Peyer's patch (tissue), 4 donors: Measurements from ENCODE around the gene CYP2E1. TPM values are rescaled to one million over a fixed set of nuclear protein-coding genes. Genes with fewer than 3 reads are reported as not detected.

Experiments
- DNase-seq, 3 donors: peaks; one replicate each; pipeline ENCODE4 v3.0.0-alpha.2; 2017 to 2019
- H3K27ac ChIP-seq, 4 donors: fragments of 200-600 bp; sonication (generic); one replicate each; pipeline ENCODE4 v1.5.1; 2016 to 2019
- H3K27me3 ChIP-seq, 2 donors: fragments of 200-600 bp; sonication (generic); one replicate each; pipeline ENCODE4 v1.5.1; 2019
- H3K36me3 ChIP-seq, 3 donors: fragments of 200-600 bp; sonication (generic); one replicate each; pipeline ENCODE4 v1.5.1; 2016 to 2019
- H3K4me1 ChIP-seq, 4 donors: fragments of 200-600 bp; sonication (generic); one replicate each; pipeline ENCODE4 v1.5.1; 2016 to 2019
- H3K4me3 ChIP-seq, 4 donors: fragments of 200-600 bp; sonication (generic); 1 replicate in 3 of 4; 2 replicates in 1 of 4; pipeline ENCODE4 v1.5.1; 2016 to 2019; ENCODE audit warnings: mild to moderate bottlenecking in 1 of 4
- H3K9me3 ChIP-seq, 4 donors: fragments of 200-600 bp; sonication (generic); one replicate each; pipeline ENCODE4 v1.5.1; 2016 to 2019; ENCODE audit warnings: mild to moderate bottlenecking in 1 of 4
- CTCF ChIP-seq, 6 experiments: fragments of 450-650 bp in 4 of 6; fragments of 200-600 bp in 2 of 6; sonication (generic) in 1 of 6; IDR thresholded peaks; one replicate each; pipeline ENCODE4 v1.5.1; 2017 to 2019; ENCODE audit warnings: antibody characterized with exemption in 6 of 6, mild to moderate bottlenecking in 3 of 6, moderate library complexity in 1 of 6
- POLR2A ChIP-seq, 2 donors: fragments of 450-650 bp; IDR thresholded peaks; one replicate each; pipeline ENCODE4 v1.5.1; 2017; ENCODE audit warnings: antibody characterized with exemption in 2 of 2, mild to moderate bottlenecking in 2 of 2, moderate library complexity in 2 of 2
- total RNA-seq, 4 donors: library from RNA; depleted of rRNA; stranded (reverse); fragments of >200 nt; gene quantifications; one replicate each; pipeline ENCODE4 v1.1.0, GENCODE V29; 2016

The CYP2E1 gene
- 10 to 100 TPM in 1 of 4 donors, 1 to 10 TPM in 2, not detected in 1; 2.3 to 13.2 (median 5.6) TPM for total RNA-seq

DNA sequence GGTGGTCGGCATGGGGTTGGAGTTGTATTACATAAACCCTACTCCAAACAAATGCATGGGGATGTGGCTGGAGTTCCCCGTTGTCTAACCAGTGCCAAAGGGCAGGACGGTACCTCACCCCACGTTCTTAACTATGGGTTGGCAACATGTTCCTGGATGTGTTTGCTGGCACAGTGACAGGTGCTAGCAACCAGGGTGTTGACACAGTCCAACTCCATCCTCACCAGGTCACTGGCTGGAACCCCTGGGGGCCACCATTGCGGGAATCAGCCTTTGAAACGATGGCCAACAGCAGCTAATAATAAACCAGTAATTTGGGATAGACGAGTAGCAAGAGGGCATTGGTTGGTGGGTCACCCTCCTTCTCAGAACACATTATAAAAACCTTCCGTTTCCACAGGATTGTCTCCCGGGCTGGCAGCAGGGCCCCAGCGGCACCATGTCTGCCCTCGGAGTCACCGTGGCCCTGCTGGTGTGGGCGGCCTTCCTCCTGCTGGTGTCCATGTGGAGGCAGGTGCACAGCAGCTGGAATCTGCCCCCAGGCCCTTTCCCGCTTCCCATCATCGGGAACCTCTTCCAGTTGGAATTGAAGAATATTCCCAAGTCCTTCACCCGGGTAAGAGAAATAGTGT, at the start of gene CYP2E1:
Gene CYP2E1 (plus strand): TSS at position 407 of the 632 bp plus-strand sequence. CDS start 33 bp downstream, at position 440.
- Histone ChIP-seq H3K27ac (no peak within 1 kb of the TSS), H3K36me3 (no peaks in the 10 kb centered on the region), H3K4me1 (peaks cover 0 to 7% (median 0%) of the 10 kb centered on the region in 4 donors), H3K4me3 (peak within 1 kb of the TSS in 2 of 4 donors; percentile 19 to 22), H3K9me3 (peaks cover 0 to 7% (median 0%) of the 10 kb centered on the region in 4 donors), H3K27me3 (no peaks in the 10 kb centered on the region)
- no peak for DNase-seq
- TF ChIP-seq CTCF (IDR thresholded peaks at IDR 0.05) (no peak), POLR2A (IDR thresholded peaks at IDR 0.05) (no peak)

DNA sequence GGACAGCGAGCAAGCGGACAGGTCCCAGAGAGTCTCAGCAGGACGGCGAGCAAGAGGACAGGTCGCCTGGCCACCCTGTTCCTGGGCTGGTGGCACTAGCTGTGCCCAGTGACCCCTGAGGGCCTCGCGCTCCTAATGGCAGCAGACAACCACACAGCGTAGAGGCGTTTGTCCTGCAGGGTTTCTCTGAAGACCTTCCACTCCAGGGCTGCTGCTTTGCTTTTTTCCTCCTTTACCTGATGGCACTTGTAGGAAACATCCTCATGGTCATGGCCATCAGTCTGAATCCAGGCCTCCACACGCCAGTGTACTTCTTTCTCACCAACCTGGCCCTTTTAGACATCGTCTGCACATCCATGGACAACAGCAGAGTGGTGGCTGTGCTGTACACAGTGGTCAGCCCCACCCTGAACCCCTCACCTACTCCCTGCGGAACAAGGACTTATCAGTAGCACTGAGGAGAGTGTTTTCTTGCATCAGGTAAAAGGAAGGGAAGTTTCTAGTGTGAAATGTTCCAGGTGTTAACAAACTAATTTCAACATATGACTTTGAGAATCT, 46.0 kb upstream of the CYP2E1 start:
- Histone ChIP-seq H3K4me3 (no peak overlapping the region), H3K36me3 (no peaks in the 10 kb centered on the region), H3K27me3 (no peaks in the 10 kb centered on the region), H3K27ac (no peak overlapping the region), H3K4me1 (no peaks in the 10 kb centered on the region), H3K9me3 (peaks cover 0 to 5% (median 0%) of the 10 kb centered on the region in 4 donors)
- no peak for DNase-seq
- TF ChIP-seq CTCF (IDR thresholded peaks at IDR 0.05): no peak
- TF ChIP-seq POLR2A (IDR thresholded peaks at IDR 0.05): no peak

GRCh38 chr10:133481657-133482056, 45.5 kb upstream of the CYP2E1 start:
- Histone ChIP-seq H3K4me1 (no peaks in the 10 kb centered on the region), H3K4me3 (no peak overlapping the region), H3K36me3 (no peaks in the 10 kb centered on the region), H3K27me3 (no peaks in the 10 kb centered on the region), H3K9me3 (peaks cover 0 to 8% (median 0%) of the 10 kb centered on the region in 4 donors), H3K27ac (no peak overlapping the region)
- TF ChIP-seq CTCF (IDR thresholded peaks at IDR 0.05): no peak
- no peak for TF ChIP-seq POLR2A (IDR thresholded peaks at IDR 0.05)
- no peak for DNase-seq

GRCh38 chr10:133484818-133485217, 42.3 kb upstream of the CYP2E1 start:
- TF ChIP-seq CTCF (IDR thresholded peaks at IDR 0.05): no peak
- TF ChIP-seq POLR2A (IDR thresholded peaks at IDR 0.05): no peak
- no peak overlapping the region for H3K4me3 ChIP-seq

GRCh38 chr10:133487085-133487484, 40.1 kb upstream of the CYP2E1 start:
- Histone ChIP-seq H3K27me3 (no peaks in the 10 kb centered on the region), H3K4me3 (no peak overlapping the region), H3K27ac (no peak overlapping the region), H3K4me1 (no peaks in the 10 kb centered on the region), H3K9me3 (peaks cover 0 to 22% (median 0%) of the 10 kb centered on the region in 4 donors), H3K36me3 (no peaks in the 10 kb centered on the region)
- TF ChIP-seq CTCF (IDR thresholded peaks at IDR 0.05) (no peak), POLR2A (IDR thresholded peaks at IDR 0.05) (no peak)
- DNase-seq: no peak

More at GRCh38 chr10:133484818-133485217, 42.3 kb upstream of the CYP2E1 start:
- Histone ChIP-seq H3K27me3 (no peaks in the 10 kb centered on the region), H3K4me1 (no peaks in the 10 kb centered on the region), H3K36me3 (no peaks in the 10 kb centered on the region), H3K9me3 (peaks cover 0 to 22% (median 0%) of the 10 kb centered on the region in 4 donors), H3K27ac (no peak overlapping the region)
- no peak for DNase-seq
